ENCODE results near the gene SLC44A1.

The SLC44A1 gene

DNA sequence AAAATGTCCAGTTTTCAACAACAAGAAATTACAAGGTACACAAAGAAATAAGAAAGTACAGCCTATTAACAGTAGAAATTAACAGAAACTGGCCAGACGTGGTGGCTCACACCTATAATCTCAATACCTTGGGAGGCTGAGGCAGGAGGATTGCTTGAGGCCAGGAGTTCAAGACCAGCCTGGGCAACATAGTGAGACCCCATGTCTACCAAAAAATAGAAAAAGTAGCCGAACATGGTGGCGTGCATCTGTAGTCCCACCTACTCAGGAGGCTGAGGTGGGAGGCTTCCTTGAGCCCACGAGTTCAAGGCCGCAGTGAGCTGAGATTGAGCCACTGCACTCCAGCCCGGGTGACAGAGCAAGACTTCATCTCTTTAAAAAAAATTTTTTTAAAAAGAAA is 161.9 kb downstream of the SLC44A1 start:
- no peak for ATAC-seq
- TF ChIP-seq ZFP3 (CRISPR knock-in tag; IDR thresholded peaks at IDR 0.05) (no peak), ZC3H10 (CRISPR knock-in tag; IDR thresholded peaks at IDR 0.05) (no peak), ZNF8 (CRISPR knock-in tag; IDR thresholded peaks at IDR 0.05) (no peak), SNAI2 (CRISPR knock-in tag; IDR thresholded peaks at IDR 0.05) (no peak), ZFP30 (CRISPR knock-in tag; IDR thresholded peaks at IDR 0.05) (no peak), RARB (CRISPR knock-in tag; IDR thresholded peaks at IDR 0.05) (no peak), OSR1 (CRISPR knock-in tag; IDR thresholded peaks at IDR 0.05) (no peak), GLIS3 (CRISPR knock-in tag; IDR thresholded peaks at IDR 0.05) (no peak), ARNTL (CRISPR knock-in tag; IDR thresholded peaks at IDR 0.05; ENCODE audit: borderline replicate concordance, low read depth) (no peak), ZNF70 (CRISPR knock-in tag; IDR thresholded peaks at IDR 0.05) (no peak), ISL1 (CRISPR knock-in tag; IDR thresholded peaks at IDR 0.05) (no peak), TOX (CRISPR knock-in tag; IDR thresholded peaks at IDR 0.05; ENCODE audit: borderline replicate concordance) (no peak), ZNF565 (CRISPR knock-in tag; conservative IDR thresholded peaks at IDR 0.05; ENCODE audit: low read depth) (no peak)
- TF ChIP-seq, protein P1, sequence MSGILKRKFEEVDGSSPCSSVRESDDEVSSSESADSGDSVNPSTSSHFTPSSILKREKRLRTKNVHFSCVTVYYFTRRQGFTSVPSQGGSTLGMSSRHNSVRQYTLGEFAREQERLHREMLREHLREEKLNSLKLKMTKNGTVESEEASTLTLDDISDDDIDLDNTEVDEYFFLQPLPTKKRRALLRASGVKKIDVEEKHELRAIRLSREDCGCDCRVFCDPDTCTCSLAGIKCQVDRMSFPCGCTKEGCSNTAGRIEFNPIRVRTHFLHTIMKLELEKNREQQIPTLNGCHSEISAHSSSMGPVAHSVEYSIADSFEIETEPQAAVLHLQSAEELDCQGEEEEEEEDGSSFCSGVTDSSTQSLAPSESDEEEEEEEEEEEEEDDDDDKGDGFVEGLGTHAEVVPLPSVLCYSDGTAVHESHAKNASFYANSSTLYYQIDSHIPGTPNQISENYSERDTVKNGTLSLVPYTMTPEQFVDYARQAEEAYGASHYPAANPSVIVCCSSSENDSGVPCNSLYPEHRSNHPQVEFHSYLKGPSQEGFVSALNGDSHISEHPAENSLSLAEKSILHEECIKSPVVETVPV (CRISPR knock-in tag; IDR thresholded peaks at IDR 0.05): no peak
- TF ChIP-seq, protein P2, sequence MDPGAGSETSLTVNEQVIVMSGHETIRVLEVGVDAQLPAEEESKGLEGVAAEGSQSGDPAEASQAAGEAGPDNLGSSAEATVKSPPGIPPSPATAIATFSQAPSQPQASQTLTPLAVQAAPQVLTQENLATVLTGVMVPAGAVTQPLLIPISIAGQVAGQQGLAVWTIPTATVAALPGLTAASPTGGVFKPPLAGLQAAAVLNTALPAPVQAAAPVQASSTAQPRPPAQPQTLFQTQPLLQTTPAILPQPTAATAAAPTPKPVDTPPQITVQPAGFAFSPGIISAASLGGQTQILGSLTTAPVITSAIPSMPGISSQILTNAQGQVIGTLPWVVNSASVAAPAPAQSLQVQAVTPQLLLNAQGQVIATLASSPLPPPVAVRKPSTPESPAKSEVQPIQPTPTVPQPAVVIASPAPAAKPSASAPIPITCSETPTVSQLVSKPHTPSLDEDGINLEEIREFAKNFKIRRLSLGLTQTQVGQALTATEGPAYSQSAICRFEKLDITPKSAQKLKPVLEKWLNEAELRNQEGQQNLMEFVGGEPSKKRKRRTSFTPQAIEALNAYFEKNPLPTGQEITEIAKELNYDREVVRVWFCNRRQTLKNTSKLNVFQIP (CRISPR knock-in tag; IDR thresholded peaks at IDR 0.05; ENCODE audit: borderline replicate concordance, low read depth): no peak
- TF ChIP-seq, protein P3, sequence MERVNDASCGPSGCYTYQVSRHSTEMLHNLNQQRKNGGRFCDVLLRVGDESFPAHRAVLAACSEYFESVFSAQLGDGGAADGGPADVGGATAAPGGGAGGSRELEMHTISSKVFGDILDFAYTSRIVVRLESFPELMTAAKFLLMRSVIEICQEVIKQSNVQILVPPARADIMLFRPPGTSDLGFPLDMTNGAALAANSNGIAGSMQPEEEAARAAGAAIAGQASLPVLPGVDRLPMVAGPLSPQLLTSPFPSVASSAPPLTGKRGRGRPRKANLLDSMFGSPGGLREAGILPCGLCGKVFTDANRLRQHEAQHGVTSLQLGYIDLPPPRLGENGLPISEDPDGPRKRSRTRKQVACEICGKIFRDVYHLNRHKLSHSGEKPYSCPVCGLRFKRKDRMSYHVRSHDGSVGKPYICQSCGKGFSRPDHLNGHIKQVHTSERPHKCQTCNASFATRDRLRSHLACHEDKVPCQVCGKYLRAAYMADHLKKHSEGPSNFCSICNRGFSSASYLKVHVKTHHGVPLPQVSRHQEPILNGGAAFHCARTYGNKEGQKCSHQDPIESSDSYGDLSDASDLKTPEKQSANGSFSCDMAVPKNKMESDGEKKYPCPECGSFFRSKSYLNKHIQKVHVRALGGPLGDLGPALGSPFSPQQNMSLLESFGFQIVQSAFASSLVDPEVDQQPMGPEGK (CRISPR knock-in tag; IDR thresholded peaks at IDR 0.05; ENCODE audit: borderline replicate concordance): no peak

DNA sequence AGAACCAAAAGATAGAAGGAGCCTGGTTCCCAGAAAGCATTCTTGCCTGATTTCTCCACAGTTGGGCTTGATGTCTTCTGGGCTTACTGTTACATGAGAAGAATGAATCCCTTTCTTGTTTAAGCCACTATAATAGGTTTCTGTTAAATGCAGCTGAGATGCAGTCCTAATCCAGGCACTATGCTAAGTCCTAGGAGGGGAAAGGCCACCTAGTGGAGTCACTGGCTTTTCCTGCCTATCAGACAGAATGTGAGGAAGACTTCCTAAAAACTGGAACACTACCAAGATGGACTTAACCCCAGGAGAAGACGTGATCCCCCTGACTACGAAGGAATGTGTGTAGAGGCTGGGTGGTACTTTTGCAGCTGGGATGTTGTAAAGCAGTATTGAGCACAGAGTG is 169.1 kb downstream of the SLC44A1 start:
- peak; percentile 77 for ATAC-seq
- TF ChIP-seq, protein P2 (CRISPR knock-in tag; IDR thresholded peaks at IDR 0.05; ENCODE audit: borderline replicate concordance, low read depth): no peak
- TF ChIP-seq ARNTL (CRISPR knock-in tag; IDR thresholded peaks at IDR 0.05; ENCODE audit: borderline replicate concordance, low read depth): no peak
- TF ChIP-seq TCF4 (CRISPR knock-in tag; IDR thresholded peaks at IDR 0.05; ENCODE audit: borderline replicate concordance): no peak
- no peak for TF ChIP-seq ZFP30 (CRISPR knock-in tag; IDR thresholded peaks at IDR 0.05)
- TF ChIP-seq GLIS3 (CRISPR knock-in tag; IDR thresholded peaks at IDR 0.05): no peak
- no peak for TF ChIP-seq RARB (CRISPR knock-in tag; IDR thresholded peaks at IDR 0.05)
- TF ChIP-seq, protein P4, sequence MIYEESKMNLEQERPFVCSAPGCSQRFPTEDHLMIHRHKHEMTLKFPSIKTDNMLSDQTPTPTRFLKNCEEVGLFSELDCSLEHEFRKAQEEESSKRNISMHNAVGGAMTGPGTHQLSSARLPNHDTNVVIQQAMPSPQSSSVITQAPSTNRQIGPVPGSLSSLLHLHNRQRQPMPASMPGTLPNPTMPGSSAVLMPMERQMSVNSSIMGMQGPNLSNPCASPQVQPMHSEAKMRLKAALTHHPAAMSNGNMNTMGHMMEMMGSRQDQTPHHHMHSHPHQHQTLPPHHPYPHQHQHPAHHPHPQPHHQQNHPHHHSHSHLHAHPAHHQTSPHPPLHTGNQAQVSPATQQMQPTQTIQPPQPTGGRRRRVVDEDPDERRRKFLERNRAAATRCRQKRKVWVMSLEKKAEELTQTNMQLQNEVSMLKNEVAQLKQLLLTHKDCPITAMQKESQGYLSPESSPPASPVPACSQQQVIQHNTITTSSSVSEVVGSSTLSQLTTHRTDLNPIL (CRISPR knock-in tag; IDR thresholded peaks at IDR 0.05; ENCODE audit: low read depth): no peak
- TF ChIP-seq SNAI2 (CRISPR knock-in tag; IDR thresholded peaks at IDR 0.05): no peak
- TF ChIP-seq BACH2 (CRISPR knock-in tag; IDR thresholded peaks at IDR 0.05; ENCODE audit: borderline replicate concordance): no peak
- TF ChIP-seq ESRRG (CRISPR knock-in tag; IDR thresholded peaks at IDR 0.05): no peak

DNA sequence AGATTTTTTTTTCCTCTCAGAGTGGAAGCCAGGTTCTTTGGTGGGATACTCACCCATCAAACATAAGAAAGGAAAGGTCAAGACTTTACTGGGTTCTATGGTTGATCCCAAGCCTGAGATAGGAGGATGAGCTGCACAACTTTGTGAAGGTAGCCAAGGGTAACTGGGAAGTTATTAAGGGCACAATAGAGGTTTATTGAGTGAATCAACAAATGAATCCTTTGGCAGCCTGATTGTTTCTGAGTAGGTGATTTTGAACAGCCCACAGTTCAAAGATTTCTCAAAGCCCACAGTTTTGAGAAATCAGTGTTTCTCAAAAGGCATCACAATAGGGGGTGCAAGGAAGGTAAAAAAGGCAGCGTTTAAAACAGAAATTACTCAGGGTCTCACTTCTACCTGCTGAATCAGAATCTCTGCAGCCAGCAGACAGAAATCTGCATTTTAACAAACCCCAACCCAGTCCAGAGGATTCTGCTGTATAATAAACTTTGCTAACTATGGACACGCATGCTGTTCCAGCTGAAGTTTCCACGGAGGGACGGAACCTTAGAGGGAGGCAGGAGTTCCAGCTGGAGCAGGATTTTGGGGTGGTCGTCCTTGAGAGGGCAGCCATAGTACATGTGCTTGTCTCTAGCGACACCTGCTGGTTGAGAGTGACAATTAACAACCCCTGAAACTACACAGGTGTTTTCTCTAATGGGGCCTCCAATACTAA is 170.7 kb downstream of the SLC44A1 start:
- ATAC-seq: peak; percentile 91
- TF ChIP-seq, protein P2 (CRISPR knock-in tag; IDR thresholded peaks at IDR 0.05; ENCODE audit: borderline replicate concordance, low read depth): no peak
- TF ChIP-seq, protein P5, sequence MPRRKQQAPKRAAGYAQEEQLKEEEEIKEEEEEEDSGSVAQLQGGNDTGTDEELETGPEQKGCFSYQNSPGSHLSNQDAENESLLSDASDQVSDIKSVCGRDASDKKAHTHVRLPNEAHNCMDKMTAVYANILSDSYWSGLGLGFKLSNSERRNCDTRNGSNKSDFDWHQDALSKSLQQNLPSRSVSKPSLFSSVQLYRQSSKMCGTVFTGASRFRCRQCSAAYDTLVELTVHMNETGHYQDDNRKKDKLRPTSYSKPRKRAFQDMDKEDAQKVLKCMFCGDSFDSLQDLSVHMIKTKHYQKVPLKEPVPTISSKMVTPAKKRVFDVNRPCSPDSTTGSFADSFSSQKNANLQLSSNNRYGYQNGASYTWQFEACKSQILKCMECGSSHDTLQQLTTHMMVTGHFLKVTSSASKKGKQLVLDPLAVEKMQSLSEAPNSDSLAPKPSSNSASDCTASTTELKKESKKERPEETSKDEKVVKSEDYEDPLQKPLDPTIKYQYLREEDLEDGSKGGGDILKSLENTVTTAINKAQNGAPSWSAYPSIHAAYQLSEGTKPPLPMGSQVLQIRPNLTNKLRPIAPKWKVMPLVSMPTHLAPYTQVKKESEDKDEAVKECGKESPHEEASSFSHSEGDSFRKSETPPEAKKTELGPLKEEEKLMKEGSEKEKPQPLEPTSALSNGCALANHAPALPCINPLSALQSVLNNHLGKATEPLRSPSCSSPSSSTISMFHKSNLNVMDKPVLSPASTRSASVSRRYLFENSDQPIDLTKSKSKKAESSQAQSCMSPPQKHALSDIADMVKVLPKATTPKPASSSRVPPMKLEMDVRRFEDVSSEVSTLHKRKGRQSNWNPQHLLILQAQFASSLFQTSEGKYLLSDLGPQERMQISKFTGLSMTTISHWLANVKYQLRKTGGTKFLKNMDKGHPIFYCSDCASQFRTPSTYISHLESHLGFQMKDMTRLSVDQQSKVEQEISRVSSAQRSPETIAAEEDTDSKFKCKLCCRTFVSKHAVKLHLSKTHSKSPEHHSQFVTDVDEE (CRISPR knock-in tag; IDR thresholded peaks at IDR 0.05): no peak
- TF ChIP-seq GLIS3 (CRISPR knock-in tag; IDR thresholded peaks at IDR 0.05): no peak
- TF ChIP-seq ZC3H10 (CRISPR knock-in tag; IDR thresholded peaks at IDR 0.05): no peak
- TF ChIP-seq TOX (CRISPR knock-in tag; IDR thresholded peaks at IDR 0.05; ENCODE audit: borderline replicate concordance): no peak
- TF ChIP-seq, protein P3 (CRISPR knock-in tag; IDR thresholded peaks at IDR 0.05; ENCODE audit: borderline replicate concordance): no peak
- TF ChIP-seq TCF4 (CRISPR knock-in tag; IDR thresholded peaks at IDR 0.05; ENCODE audit: borderline replicate concordance): no peak

Data from SK-N-SH treated with all-trans-retinoic acid at 6 μM for 48 hours (cell line).